SJCRH30 (cell line): ENCODE data around the gene INHA. TPM values are rescaled to one million over a fixed set of nuclear protein-coding genes. Genes with fewer than 3 reads are reported as not detected.
A peak's percentile ranks its signal among the peaks of the same experiment; 100 is the strongest.

Experiments used
- DNase-seq, 2 experiments: peaks; one replicate each; pipeline ENCODE4 v3.0.0-alpha.2; 2015 to 2020
- H3K27ac ChIP-seq: fragments of 250-450 bp; sonication (Bioruptor Pico); 2 replicates; pipeline ENCODE4 v1.5.1; 2020; ENCODE audit warnings: mild to moderate bottlenecking, moderate library complexity
- H3K27me3 ChIP-seq: fragments of 250-450 bp; sonication (Bioruptor Pico); 2 replicates; pipeline ENCODE4 v1.5.1; 2020; ENCODE audit warnings: mild to moderate bottlenecking, moderate library complexity
- H3K36me3 ChIP-seq: fragments of 250-450 bp; sonication (Bioruptor Pico); 2 replicates; pipeline ENCODE4 v1.5.1; 2020; ENCODE audit warnings: mild to moderate bottlenecking, moderate library complexity
- H3K4me1 ChIP-seq: fragments of 250-450 bp; sonication (Bioruptor Pico); 2 replicates; pipeline ENCODE4 v1.5.1; 2020; ENCODE audit warnings: mild to moderate bottlenecking, moderate library complexity
- H3K4me3 ChIP-seq: fragments of 250-450 bp; sonication (Bioruptor Pico); 2 replicates; pipeline ENCODE4 v1.5.1; 2020; ENCODE audit warnings: mild to moderate bottlenecking, moderate library complexity
- H3K9me3 ChIP-seq: fragments of 250-450 bp; sonication (Bioruptor Pico); replicated peaks from 2 replicates; pipeline ENCODE4 v1.5.1; 2020; ENCODE audit warnings: mild to moderate bottlenecking, moderate library complexity
- total RNA-seq: library from RNA; depleted of rRNA; stranded (reverse); fragments of >200 nt; shearing (Covaris generic); gene quantifications from 2 replicates; pipeline ENCODE4 v1.2.3, GENCODE V29; 2014

The INHA gene
- total RNA-seq, 1 experiment from 2014 or later, result 0.65 TPM

DNA sequence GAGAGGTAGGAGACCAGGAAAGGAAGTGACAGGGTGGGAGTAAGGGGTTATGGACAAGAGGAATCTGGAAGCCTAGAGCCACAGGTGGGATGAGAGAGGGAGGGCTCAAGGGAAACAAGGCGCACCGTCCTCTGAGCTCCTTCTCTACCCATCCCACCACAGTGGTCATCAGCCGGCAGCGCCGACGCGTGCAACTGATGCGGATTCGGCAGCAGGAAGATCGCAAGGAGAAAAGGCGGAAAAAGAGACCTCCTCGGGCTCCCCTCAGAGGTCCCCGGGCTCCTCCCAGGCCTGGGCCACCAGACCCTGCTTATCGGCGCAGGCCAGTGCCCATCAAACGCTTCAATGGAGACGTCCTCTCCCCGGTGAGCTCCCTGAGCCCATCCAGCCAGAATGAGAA is 23.1 kb upstream of the INHA start:
- H3K27ac ChIP-seq, result no peak overlapping the region
- no peaks in the 10 kb centered on the region for H3K9me3 ChIP-seq
- H3K4me3 ChIP-seq, result no peak overlapping the region
- no peak for DNase-seq
- H3K27me3 ChIP-seq, result no peaks in the 10 kb centered on the region
- no peaks in the 10 kb centered on the region for H3K36me3 ChIP-seq
- H3K4me1 ChIP-seq, result peaks cover 6% of the 10 kb centered on the region; the same call in 1 of the 2 replicates

GRCh38 chr2:219549619-219550018 is 22.5 kb upstream of the INHA start:
- Histone ChIP-seq H3K4me1 (peaks cover 6% of the 10 kb centered on the region; the same call in 1 of the 2 replicates), H3K27ac (no peak overlapping the region), H3K36me3 (no peaks in the 10 kb centered on the region), H3K9me3 (no peaks in the 10 kb centered on the region), H3K4me3 (no peak overlapping the region), H3K27me3 (no peaks in the 10 kb centered on the region)
- DNase-seq, result no peak

DNA sequence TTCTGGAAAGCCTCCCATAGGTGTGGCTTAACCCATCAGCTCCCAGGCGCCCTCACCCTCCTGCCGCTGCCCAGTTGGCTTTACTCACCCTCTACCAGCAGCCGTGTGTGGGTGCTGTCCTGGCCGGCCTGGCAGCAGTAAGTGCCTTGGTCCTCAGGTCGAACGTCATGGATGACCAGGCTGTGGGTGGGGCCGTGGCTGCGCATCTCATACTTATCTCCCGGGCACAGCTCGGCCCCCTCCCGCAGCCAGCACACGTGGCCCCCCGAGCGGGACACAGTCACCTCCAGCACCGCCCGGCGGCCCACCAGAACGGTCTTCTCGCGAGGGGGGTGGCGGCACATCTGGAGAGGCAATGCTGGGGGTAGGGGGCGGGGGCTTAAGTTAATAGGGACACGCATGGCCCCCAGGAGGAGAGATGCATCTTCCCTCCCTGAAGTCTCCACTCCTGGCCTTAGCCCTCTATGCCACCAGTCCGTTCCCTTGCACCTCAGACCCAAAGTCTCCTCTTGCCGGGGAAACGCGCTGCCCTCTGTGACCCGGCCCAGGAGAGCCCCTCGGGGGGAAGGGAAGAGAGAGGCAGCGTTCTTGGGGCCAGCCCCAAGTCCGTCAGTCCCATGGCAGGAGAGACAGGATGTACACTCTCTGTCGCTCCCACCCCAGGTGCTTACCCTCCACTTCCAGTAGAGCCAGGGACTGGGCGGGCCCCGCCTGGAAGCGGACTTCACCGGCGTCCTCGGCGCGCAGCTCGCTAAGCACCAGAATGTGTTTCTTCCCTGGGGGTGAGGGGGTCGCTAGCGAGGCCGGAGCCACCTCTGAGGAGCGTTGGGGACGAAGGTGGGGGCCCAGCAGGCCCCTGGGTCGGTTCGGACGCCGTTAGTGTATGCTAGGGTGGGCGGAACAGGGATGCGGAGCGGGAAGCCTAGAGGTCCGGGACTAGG is 20.4 kb upstream of the INHA start:
- peaks cover 6% of the 10 kb centered on the region; the same call in 1 of the 2 replicates for H3K4me1 ChIP-seq
- DNase-seq, result no peak
- peak overlapping the region; percentile 41; the same call in 1 of the 2 replicates for H3K27ac ChIP-seq
- no peaks in the 10 kb centered on the region for H3K9me3 ChIP-seq
- peak overlapping the region; percentile 72 for H3K4me3 ChIP-seq
- H3K27me3 ChIP-seq, result no peaks in the 10 kb centered on the region
- H3K36me3 ChIP-seq, result no peaks in the 10 kb centered on the region

DNA sequence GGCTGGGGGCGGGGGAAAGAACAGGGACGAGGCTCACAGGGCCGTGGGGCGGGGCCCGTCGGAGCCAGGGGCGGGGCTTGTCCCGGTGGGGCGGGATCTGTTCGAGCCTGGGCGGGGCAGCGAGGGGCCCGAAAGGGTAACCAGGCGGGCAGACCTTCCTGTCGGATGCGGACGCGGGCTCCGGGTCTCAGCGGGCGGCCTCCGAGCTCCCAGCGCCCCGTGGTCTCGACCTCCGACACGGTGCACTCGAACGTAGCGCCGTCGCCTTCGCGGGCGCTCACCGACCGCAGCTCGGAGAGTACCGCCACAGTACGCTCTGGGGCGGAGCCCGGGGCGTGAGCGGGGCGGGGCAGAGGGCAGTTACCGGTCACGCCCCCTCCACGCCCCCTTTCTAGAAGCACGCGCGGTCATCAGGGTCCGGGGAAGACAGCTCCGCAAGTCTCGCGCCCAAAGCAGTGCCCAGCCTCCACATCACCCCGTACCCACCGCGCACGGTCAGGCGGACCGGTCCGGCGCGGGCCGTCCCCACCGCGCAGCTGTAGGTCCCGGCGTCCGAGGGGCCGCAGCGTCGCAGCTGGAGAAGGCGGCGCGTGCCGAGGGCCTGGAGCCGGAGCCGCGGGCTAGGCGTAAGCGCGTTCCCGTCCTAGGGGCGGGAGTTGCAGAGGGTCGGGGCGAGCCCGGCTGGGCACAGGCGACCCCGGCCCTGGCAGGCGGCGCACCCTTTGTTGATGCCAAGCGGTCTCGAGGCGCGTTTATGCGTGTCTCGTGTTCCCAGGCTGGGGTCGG is 19.5 kb upstream of the INHA start:
- H3K9me3 ChIP-seq, result no peaks in the 10 kb centered on the region
- H3K4me3 ChIP-seq, result peak overlapping the region; percentile 72
- no peaks in the 10 kb centered on the region for H3K36me3 ChIP-seq
- H3K27ac ChIP-seq, result peak overlapping the region; percentile 41; the same call in 1 of the 2 replicates
- no peaks in the 10 kb centered on the region for H3K27me3 ChIP-seq
- DNase-seq, result peak; percentile 89 to 90
- H3K4me1 ChIP-seq, result peaks cover 6% of the 10 kb centered on the region; the same call in 1 of the 2 replicates

GRCh38 chr2:219553168-219553417 is 19.0 kb upstream of the INHA start:
- Histone ChIP-seq H3K27ac (no peak overlapping the region), H3K4me1 (peaks cover 6% of the 10 kb centered on the region; the same call in 1 of the 2 replicates), H3K9me3 (no peaks in the 10 kb centered on the region)

DNA sequence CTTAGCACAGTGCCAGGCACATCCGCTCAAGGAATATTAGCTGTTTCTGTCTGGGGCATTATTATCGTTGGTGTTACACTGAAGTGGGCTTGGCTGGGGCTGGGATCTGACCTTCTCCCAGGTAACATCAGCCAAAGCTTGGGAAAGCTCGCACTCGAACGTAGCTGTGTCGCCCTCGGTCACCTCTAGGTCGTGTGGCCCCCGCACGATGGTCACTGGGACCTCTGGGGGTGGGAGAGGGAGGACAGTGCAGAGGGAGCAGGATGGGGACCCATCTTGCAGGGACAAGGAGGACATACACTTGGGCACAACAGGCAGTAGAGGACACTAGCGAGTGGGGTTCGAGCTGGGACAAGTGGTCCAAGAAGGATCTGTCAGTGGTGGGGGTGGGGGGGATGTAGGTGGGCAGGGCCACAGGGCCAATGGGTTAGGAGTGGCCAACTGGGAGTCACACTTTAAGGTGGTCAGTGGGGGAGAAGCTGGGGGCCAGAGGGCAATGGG is 18.6 kb upstream of the INHA start:
- H3K27me3 ChIP-seq, result no peaks in the 10 kb centered on the region
- no peak for DNase-seq
- no peak overlapping the region for H3K27ac ChIP-seq
- no peak overlapping the region for H3K4me3 ChIP-seq
- no peaks in the 10 kb centered on the region for H3K36me3 ChIP-seq
- H3K4me1 ChIP-seq, result peaks cover 6% of the 10 kb centered on the region; the same call in 1 of the 2 replicates
- H3K9me3 ChIP-seq, result no peaks in the 10 kb centered on the region

More at GRCh38 chr2:219553168-219553417, 19.0 kb upstream of the INHA start:
- no peak for DNase-seq
- H3K4me3 ChIP-seq, result peak overlapping the region; percentile 72
- H3K36me3 ChIP-seq, result no peaks in the 10 kb centered on the region
- no peaks in the 10 kb centered on the region for H3K27me3 ChIP-seq

DNA sequence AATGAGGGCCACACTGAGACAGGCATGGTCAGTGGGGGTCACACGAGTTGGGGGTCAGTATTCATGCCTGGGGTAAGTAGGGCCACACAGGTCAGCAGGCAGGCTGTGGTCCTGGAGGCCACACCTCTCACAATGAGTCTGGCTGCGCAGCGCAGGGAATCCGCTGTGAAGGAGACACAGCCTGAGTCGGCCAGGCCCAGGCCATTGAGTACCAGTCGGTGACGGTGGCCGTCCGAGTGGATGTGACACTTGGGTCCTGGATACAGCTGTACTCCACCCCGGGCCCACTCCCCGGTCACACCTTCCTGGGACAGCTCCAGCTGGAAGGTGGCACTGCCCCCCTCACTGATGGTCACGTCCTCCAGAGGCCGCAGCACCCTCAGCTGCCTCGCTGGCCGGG is 17.8 kb upstream of the INHA start:
- no peaks in the 10 kb centered on the region for H3K9me3 ChIP-seq
- DNase-seq, result no peak
- no peaks in the 10 kb centered on the region for H3K27me3 ChIP-seq
- no peaks in the 10 kb centered on the region for H3K36me3 ChIP-seq
- no peak overlapping the region for H3K27ac ChIP-seq
- H3K4me3 ChIP-seq, result no peak overlapping the region
- H3K4me1 ChIP-seq, result peaks cover 6% of the 10 kb centered on the region; the same call in 1 of the 2 replicates

- no peaks in the 10 kb centered on the region for H3K27me3 ChIP-seq
- no peak overlapping the region for H3K4me3 ChIP-seq
- no peak overlapping the region for H3K27ac ChIP-seq
- H3K4me1 ChIP-seq, result peaks cover 16% of the 10 kb centered on the region
- no peaks in the 10 kb centered on the region for H3K9me3 ChIP-seq
- DNase-seq, result no peak
- H3K36me3 ChIP-seq, result no peaks in the 10 kb centered on the region
These were observed 16.2 kb upstream of the INHA start for GRCh38 chr2:219555956-219556355.

DNA sequence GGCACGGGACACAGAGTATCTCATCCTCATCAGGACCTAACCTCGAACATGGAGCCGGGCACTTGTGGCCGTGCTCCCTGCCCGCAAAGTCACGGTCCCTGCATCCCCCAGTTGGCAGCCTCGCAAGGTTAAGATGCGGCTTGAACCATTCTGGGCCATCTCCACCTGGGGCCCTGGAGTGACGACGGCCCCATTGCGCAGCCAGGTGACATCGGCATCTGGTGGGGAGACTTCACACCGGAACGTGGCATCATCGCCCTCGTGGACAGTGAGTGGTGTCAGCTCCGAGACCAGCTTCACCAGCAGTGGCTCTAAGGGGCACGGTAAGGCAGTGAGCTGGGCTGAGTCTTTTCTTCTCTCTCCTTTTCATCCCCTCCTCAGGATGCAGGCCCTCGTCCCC is 15.7 kb upstream of the INHA start:
- Histone ChIP-seq H3K9me3 (no peaks in the 10 kb centered on the region), H3K4me3 (no peak overlapping the region), H3K36me3 (no peaks in the 10 kb centered on the region), H3K27ac (no peak overlapping the region), H3K27me3 (no peaks in the 10 kb centered on the region), H3K4me1 (peaks cover 19% of the 10 kb centered on the region)
- no peak for DNase-seq

DNA sequence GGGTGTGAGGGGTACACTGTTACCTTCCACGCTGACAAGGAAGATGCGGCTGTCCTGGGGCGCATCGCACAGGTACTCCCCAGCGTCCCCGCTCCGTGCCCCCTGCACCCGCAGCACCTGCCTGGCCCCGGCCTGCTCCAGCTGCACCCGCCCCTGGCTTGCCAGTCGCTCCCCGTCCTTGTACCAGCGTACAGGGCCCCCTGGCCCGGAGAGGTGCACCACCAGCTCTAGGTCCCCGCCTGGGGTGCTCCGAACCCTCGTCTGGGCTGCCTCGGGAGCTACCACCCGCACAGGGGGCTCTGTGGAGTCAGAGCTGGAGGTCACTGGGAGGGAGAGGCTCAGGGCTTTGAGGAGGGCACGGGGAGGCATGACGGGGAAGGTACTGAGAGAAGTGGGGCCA is 14.8 kb upstream of the INHA start:
- Histone ChIP-seq H3K27ac (no peak overlapping the region), H3K36me3 (no peaks in the 10 kb centered on the region), H3K4me1 (peaks cover 24% of the 10 kb centered on the region), H3K27me3 (no peaks in the 10 kb centered on the region), H3K9me3 (no peaks in the 10 kb centered on the region), H3K4me3 (no peak overlapping the region)
- no peak for DNase-seq

GRCh38 chr2:219557791-219558785 is 14.0 kb upstream of the INHA start:
- Histone ChIP-seq H3K27me3 (no peaks in the 10 kb centered on the region), H3K9me3 (no peaks in the 10 kb centered on the region), H3K4me1 (peaks cover 31% of the 10 kb centered on the region), H3K36me3 (no peaks in the 10 kb centered on the region), H3K4me3 (no peak overlapping the region), H3K27ac (no peak overlapping the region)
- no peak for DNase-seq

DNA sequence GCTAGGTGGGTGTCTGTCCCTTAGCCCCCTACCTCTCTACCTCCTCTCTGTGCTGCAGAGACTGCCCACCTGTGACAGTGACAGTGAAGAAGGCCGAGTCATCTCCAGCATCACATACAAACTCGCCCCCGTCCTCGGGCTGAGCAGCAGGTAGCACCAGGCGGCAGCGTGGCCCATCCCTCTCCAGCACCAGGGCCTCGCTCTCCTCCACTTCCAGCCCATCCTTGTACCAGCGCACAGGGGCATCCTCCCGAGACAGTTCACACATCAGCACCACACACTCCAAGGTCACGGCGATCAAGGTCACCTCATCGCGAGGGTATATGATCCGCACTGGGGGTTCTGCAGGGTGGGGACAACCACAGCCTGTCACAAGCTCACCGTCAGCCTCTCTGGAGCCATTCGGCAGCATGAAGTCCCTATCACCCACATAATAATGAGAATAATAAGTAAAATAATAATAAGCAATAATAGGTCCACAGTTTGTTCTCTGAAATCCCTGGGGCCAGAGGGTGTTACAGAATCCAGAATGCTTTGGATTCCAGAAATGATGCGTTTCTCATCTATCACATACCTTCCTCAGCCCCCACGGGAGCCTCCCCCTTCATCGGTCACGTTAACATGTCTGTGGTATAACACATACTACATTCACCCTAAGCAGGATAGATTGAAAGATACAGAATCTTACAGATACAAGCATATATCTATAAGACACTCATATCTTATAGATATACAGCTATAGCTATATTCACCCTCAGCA is 12.8 kb upstream of the INHA start:
- H3K4me1 ChIP-seq, result peaks cover 38% of the 10 kb centered on the region
- H3K27me3 ChIP-seq, result no peaks in the 10 kb centered on the region
- no peak overlapping the region for H3K27ac ChIP-seq
- H3K4me3 ChIP-seq, result no peak overlapping the region
- DNase-seq, result no peak
- H3K9me3 ChIP-seq, result no peaks in the 10 kb centered on the region
- no peaks in the 10 kb centered on the region for H3K36me3 ChIP-seq

DNA sequence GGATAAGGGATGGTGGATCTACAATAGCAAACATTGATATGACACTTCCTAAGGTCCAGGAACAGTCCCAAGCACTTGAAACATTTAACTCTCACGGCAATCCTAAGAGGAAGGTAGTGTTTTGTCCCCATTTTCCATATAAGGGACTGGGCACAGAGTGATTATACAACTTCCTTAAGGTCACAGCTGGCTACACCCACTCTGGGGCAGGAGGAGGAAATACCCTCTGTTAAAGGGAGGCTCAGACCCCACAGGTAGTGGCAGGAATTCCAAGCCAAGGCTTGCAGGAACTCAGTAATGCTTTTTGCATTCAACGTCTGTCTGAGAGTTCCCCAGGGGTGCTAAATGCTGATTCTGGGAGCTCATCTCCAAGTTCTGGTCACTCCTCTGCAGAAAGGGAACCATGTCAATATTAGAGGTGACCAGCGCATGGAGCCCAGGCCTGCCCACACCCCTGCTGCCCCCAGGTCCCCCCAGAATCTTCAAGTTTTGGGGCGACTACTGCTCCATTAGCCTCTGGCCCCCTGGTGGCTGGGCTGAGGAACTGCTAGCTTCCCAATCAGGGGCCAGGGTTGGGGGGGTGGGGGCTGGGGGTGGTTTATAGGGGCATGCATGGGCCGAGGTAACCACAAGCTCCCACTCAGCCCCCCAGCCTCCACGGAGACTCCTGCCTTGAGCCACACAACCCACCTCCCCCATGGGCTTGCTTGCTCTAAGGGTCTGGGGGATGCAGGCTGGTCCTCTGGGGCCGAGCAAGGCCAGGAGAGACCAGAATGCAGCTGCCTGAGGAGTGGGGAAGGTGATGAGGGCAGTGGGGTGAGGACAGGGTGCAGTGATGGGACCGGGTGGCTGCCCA is 11.8 kb upstream of the INHA start:
- DNase-seq, result peak in 1 of 2 experiments; percentile 43
- Histone ChIP-seq H3K4me1 (peaks cover 38% of the 10 kb centered on the region), H3K27me3 (no peaks in the 10 kb centered on the region), H3K27ac (peak overlapping the region; percentile 85), H3K9me3 (no peaks in the 10 kb centered on the region), H3K36me3 (no peaks in the 10 kb centered on the region), H3K4me3 (no peak overlapping the region)
